ENCODE results near the gene STXBP5.
A peak's percentile ranks its signal among the peaks of the same experiment; 100 is the strongest.

The STXBP5 gene

DNA sequence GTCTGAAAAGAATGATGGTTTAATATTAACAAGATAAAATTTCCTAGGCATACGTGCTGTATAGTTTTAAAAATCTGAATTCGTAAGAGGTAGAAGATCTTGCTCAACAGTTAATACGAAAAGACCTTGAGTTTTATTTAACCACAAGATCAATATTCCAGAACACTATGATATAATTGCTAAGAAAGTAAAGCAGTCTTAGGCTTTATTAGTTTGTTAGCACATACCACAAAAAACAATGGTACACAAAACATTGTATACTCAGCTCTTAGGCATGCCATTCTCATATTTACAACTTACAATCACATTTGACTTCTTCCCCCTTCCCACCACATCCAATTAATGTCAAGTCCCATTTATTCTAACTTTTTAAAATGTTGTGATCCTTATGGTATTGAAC is 24.4 kb upstream of the STXBP5 start:
- no peak for DNase-seq

DNA sequence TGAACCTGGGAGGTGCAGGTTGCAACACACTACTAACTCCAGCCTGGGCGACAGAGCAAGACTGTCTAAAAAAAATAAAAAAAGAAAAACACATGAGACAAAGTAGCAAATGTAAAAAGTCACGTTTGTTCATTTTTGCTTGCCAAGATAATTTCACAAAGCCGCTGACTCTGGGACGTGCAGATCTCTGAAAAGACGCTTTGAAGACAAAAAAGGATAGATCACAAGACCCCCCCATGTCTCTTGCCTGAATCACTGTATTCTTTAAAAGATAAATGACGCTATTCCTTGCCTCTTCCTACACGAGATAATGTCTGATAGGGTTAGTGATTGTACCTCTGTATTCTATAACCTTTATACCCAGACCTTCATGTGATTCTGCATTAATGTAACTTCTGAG is 23.3 kb upstream of the STXBP5 start:
- DNase-seq = no peak

DNA sequence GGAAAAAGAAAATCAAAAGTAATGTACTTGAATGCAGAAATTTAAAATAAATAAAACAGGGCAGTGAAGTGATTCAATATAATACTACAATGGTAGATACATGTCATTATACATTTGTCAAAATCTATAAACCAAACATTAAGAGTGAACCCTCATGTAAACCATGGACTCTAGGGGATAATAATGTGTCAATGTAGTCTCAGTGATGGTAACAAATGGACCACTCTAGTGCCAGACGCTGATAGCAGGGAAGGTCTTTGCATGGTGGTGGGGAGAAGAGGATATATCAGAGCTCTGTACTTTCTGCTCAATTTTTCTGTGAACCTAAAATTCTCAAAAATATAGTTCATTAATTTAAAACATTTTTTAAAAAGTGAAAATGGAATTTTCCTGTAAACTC is 19.8 kb upstream of the STXBP5 start:
- DNase-seq = no peak

DNA sequence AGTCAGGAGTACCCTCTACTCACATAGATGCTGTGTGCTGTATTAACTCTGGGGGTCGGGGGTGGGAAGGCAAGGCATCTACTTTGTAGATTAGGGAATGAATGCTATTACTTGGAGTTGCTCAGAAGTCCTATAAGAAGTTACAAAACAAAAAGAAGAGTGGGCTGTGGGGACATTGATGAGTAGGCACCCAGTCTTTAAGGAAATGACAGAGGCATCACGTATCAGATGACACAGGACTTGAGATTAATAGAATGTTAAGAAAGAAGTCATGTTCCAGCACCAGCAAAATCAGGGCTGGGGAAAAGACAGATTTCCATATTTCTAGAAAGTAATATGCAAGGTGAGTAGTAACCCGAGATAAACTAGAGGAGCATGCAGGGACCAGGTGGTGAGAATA is 19.0 kb upstream of the STXBP5 start:
- peak in 1 of 2 donors; percentile 30 for DNase-seq

DNA sequence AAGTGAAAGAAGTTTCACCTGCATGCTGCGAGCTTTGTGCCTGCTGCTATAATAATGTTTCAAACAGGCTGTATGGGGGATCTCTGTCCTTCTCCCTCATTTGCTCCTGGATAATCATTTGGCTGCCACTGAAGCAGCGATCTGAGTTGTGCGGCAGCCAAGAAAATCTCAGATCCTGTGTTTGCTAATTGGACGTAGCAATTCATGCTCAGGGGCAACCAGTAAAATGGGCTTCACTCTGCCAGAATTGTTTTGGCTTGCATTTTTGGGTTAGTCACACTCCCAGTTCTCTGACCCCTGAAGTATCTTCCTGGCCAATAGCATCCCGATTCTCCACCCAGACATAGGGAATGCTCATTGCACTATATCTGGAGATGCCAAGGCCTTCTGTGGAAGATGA is 13.7 kb upstream of the STXBP5 start:
- DNase-seq = no peak

DNA sequence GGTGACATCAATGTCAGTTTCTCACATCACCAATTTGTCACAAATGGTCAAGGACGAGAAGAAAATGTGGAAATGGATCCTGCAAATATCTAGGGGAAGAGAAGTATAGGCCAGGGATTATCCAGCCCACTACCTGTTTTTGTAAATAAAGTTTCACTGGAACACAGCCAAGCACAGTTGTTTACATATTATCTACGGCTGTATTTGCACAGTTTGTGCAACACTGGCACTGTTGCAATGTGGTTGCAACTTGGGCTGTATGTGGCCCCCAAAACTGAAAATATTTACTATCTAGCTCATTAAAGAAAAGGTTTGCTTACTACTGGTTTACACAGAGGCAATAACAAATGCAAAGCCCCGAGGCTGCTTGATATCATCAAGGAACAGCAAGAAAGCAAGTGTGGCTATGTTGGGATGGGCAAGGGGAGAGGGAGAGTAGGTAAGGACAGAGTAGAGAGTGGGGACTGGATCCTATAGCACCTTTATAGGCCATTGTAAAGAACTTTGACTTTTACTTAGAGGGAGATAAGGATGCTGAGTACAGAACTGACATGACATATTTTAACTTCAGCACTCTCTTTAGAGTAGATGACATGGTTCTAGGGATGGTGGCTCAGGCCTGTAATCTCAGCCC is 11.8 kb upstream of the STXBP5 start:
- DNase-seq = no peak

DNA sequence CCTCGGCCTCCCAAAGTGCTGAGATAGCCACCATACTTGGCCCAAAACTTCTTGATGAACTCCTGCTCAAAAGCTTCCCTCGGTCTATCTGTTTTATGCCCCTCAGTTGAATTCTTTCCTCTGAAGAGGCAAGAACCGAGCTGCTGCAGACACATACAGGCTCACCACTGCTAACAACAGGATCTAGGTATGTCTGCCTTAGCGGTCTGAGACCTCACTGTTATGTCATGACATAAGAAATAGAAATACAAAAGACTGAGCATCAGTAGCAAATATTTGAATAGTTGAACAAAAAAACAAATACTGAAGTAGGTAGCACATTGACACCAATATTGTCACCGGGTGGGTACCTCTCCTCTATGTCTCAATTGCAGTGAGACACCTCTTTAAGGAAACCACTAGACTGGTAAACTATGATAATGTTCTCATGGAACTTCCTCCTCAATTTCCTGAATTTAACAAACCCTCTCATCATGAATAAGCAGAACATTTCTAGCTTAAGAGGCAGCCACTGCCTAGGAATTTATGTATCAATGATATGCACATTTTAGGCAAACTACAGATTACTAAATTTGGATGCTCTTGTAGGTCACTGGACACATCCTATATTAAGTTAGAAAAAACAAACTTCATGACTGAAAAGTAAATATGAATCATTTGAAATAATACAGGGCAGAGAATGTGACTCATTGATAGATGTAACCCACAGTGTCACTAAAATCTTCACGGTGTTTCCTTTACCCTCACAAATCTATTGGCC is 9.4 kb upstream of the STXBP5 start:
- peak; percentile 31 to 35 for DNase-seq

DNA sequence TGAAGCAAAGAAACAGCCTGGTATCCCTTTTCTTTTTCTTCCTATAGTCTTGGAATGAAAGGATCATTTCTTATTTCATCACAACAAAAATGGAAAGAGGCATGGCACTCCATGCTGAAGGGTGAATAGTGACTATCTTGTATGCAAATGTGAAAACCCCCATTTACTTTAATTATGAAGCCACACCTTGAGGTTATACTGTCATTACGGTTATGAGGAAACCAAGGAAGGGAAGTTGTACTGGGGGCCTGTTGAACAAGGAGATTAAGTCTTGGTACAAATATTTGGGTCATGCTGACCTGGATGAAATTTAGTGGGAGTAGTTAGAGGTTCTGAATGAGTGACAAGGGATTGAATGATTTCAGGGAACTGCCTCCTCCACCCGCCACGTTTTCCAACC is 8.7 kb upstream of the STXBP5 start:
- DNase-seq = peak; percentile 30 to 48

DNA sequence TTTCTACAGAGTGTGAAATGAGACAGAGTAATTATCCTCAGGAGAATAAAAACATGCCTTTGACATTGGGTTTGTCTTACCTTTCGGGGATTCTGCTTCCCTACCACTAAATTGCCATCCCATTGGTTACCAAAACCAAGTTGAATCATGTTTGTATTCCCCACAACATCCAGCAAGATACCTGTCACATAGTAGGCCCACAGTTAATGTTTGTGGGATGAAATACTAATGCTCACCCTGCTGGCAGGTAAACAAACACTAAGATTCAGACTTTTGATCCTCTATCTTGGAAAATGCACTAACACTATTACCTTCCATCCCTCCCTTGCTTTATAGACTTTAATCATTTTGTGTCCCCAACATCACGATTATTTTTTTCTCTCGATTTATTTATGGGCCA is 8.2 kb upstream of the STXBP5 start:
- no peak for DNase-seq

DNA sequence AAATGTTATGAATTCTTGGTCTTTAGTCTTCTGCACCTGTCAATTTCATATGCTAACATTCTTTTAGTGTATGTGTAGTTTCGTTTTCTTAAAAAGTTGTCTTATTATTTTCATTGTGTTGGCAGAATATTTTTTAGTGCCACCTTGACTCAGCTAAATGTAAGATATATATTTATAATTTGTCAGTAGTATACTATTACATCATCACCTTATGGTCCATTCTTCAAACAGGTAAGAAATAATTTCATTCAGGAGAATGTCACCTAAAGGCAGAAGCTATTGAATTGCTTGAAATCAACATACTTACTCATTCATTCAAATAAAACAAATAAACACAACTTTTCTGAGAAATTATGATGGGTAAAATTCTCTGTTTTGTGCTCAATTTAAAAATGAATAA is 3.5 kb upstream of the STXBP5 start:
- DNase-seq = no peak

DNA sequence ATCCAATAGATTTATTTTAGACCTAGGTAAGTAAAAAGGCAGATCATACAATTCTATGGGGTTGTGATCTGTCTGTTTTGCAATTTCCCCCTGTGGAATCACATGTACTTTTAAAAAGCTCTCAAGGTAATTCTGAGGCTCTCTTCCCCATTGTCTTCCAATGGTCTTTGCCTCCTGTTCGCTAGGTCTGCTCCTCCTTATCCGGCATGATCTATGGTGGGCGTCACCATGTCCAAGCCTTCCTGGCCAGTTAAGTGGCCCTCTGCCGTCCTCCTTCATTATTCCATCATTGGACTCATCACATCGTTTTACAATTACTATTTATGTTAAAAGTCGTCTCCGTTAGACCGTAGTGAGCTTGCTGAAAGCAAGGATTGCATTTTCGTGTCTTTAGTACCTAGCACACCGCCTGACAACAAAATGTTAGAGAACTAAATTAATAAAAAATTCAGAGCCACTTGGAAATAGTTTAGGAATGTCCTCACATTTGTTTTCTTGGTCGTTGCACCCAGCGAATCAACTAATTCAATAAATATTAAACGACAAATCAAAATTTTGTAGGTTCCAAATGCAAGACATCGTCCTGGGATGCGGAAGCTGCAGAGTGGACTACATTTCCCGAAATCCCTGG is 2.2 kb upstream of the STXBP5 start:
- DNase-seq = peak; percentile 18 to 58

DNA sequence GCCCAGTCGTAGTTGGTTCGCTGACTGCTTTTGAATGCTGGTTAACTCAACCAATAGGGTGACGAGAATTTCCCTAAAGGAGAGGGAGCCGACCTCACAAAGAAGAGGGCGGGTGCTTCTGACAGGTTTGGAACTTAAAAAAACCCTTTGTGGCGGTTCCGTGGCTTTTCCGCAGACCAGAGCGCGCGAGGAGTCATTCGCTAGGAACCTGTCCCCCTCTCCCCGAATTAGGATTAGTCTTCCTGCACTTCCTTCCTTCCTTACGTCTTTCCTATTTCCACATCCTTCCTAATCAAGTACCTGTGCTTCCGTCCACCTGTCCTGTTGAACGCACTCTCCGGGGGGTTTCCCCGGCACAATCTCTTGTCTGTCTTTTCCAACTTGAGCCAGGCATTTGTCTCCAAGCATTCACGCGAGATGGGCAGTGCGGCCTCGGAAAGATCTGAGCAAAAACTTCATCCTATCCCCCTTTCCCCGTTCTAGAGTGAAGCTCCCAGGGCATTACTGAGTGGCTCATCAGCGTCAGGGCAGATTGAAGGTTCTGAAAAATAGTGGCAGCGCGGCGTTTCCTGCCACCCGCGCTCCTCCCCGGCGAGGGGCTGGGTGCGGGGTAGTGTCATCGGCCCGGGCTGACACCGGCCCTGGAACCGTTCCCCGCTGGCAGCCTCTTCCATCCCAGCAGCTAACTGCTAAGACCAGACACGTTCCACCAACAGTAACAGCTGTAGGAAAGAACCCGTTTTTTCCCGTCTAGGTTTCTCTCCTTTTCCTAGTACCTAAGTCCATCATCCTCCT is 1.5 kb upstream of the STXBP5 start:
- DNase-seq = peak; percentile 93 to 96

DNA sequence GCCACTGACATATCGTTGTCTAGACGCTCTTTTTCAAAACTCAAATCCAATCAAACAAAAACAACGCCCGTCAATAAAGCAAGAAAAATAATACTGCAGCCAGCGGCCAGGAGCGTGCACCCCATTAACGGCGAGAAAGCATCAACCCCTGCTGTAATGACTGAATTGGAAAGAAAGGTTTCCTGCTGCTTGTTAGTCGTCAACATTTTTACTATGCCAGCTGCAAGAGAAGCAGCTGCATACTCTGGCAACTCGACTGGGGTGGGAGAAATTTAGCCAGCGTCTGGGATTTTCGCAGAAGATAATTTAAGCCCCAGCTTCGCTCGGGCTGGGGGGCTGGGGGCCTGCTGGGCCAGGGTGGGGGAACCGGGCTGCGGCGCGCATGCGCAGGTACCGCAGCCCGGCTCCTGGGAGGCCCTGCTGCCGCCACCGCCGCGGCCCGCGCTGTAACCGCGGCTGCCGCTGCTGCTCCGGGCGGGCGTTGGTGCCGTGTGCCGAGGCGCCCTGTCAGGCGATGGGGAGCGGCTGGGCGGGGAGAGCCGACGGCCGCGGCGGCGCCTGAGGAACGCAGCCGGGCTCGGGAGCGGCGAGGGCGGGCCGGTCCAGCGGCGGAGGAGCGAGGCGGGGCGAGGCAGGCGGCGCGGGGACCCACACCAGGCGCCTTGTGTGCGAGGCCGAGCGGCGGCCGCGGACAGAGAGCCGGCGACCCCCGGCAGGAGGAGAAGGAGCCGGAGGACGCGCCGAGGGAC is 732 bp upstream of the STXBP5 start:
- peak; percentile 66 to 75 for DNase-seq

DNA sequence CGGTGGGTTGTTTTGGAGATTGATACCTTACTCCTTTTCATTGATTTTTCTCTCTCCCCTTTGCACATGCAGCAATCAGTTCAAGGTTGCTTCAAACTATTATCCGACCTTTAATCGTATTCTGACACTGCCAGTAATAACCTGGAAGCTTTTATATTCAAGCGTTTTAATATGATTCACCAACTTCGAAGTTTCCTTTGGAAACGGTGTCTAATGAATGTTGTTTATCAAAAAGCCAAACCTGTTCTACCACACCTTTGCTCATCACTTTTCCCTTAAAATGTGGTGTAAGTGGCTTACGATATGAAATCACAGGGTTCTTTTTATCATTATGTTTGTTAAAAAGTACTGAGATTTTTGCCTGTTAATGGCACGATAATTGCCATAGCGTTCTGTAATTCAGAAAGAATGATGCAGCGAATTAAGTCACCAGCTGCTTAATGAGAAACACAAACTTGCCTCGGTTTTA is 660 bp downstream of the STXBP5 start:
- DNase-seq = no peak

DNA sequence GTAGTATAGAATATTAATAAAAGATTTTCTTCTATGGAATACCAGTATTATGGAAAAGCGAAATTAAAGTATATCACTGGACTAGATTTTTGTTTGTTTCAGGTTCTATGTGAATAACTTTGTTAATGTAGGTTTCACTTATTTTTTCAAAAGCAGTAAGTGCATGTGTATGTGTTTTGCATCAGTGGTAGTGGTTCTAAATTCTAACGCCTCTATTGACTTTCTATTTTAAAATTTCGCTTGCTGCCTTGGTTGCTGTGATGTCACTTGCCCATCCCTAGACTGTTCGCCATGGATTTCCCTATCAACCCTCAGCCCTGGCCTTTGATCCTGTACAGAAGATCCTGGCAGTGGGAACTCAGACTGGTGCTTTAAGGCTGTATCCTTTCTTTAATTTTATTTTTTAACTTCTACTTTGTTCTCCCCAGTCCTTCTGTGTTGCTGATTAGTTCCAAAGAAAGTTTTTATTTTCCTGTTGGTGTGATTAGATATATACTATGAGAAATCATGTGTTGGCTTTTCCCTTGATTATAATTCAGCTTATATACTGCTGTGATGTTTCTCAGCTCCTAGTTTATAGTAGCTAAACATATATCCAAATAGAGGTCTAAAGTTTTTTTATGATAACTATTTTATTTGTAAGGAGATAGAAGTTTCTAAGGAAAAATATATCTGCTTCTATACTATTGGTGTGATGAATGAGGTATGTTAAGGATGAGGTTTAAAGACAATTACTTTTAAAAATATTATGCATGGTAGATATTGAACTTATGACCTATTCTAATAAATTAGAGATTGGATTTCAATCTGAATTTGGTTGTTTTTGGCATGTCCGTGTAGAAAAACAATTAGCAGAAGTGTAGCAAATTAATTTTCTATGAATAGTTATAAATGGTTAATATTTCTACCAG is 1.7 kb downstream of the STXBP5 start:
- DNase-seq = no peak

DNA sequence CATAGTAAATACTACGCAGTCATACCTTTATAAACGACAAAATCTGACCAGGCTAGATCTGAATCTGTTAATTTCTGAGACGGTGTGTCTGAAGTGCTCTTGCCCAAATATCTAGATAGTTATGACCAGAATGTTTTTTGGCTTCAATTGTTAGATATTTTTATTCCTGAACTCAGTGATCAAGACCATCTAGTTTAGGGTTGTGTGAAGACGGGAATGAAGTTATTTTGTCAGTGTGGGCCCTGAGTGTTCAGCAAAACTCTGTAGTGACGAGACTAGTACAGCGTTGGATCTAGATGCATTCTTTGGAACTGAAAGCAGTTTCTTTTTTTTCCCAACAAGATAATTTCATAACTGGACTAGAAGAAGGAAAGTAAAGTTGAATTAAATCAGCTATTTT is 3.1 kb downstream of the STXBP5 start:
- DNase-seq = no peak

DNA sequence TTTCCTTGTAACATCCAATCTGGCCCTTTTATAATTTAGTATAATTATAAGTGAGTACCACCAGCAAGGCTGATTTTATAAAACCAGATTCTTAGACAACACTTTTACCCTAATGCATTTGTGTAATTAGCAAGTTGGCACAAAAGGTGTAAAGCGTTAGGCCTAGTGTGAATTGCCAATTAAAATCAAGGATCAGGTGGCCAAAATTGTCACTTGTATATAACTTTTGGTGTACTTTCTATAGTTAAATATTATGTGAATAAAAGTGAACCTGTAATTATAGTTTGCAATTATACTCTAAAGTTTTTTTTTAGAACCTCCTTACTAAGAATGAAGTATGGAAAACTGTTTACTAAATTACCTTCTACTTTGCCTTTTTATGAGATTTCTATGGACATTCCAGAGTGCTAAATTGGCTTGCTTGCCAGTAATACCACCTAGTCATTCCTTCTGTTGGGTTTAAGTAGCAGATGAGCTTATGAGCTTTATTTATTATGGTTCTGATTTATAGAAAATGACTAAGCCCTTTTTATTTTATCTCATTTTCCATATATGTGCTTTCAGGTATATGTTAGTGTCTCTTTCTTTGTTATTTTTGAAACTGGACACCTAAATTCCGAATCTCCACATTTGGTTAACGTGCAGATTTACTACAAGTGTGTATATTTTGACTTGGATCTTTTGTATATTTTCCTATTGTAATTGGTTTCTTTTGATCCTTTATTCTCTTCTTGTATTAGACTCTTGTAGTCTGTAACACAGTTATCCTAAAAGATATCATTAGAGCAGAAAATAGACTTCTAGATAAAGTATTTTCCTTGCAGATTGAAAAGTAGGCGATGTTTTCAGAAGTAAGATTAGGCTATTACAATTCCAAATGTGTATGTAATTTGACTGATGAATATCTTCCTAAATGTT is 3.9 kb downstream of the STXBP5 start:
- DNase-seq = no peak

DNA sequence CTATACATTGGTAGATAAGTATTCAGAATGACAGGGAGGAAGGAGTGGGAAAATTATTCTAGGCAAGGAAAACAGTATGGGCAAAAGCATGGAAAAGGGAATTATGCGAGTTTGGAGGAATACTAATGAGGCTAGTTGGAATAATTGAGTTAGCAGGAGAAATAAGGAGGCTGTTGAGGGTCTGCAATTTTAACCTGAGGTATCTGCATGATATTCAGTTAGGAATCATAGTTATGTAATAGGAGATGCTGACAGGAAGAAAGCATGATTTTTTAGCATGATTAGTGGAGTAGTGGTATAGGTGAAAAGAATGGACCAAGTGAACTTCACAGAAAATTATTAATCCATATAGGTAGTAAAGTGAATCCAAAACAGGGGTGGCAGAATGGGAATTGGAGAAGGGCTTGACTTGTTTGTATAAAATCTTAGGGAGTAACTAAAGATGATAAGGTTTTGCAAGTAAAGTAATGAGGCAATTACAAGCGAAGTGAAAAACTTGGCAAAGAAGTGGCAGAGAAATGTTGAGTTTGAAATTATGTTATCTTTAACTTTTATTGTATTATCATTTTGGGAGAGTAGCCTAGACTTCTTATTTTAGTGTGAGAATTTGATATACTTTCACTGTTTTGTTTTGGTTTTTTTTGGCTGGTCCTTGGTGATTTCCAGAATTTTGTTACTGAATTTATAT is 5.7 kb downstream of the STXBP5 start:
- DNase-seq = no peak

DNA sequence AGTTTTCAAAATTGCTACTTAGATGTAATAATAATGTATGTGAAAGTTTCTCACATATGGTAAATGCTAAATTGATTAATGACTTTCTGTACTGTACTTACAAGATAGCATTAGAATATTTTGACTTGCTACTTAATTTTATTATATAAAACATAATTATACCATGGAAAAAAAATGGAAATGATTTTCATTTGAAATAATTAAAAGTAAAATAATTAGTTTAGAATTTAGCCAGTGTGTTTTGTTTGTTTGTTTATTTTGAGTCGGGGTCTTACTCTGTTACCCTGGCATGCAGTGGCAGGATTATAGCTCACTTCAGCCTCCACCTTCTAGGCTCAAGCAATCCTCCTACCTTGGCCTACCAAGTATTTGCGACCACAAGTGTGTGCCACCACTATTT is 7.1 kb downstream of the STXBP5 start:
- DNase-seq = no peak

DNA sequence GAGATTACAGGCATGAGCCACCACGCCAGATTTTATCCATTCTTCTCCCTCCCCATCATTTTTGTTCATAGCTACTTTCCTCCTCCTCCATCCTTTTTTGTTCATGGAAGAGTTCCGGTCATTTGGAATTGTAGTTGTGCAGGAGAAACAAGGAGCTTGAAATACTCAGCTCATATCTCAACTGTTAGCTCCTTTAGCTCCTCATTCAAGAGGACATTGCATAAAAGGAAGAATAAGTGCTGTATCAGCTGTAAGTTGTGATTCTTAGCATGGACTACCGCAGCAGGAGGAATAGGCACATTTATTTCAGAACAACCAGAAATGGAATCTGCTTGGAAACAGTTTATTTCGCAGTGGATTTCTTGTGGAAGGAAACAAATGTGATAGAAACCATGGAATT is 7.6 kb downstream of the STXBP5 start:
- DNase-seq = no peak

All from inflammatory macrophage treated with lipopolysaccharide for 1 hour (primary cell).